CD4-positive, alpha-beta T cell treated with Interleukin-12 subunit alpha and Interleukin-12 subunit beta, for 1 hour (primary cell): ENCODE measurements around the gene C2orf72.
A peak's percentile ranks its signal among the peaks of the same experiment; 100 is the strongest.
"Not testable (repeated sequence)": the region's sequence is repeated elsewhere in the genome, so short reads cannot be mapped to it uniquely, and the experiment has no call there.

Experiments
- DNase-seq: peaks from one replicate; pipeline ENCODE4 v3.0.0-alpha.2; 2020

C2orf72 gene

DNA sequence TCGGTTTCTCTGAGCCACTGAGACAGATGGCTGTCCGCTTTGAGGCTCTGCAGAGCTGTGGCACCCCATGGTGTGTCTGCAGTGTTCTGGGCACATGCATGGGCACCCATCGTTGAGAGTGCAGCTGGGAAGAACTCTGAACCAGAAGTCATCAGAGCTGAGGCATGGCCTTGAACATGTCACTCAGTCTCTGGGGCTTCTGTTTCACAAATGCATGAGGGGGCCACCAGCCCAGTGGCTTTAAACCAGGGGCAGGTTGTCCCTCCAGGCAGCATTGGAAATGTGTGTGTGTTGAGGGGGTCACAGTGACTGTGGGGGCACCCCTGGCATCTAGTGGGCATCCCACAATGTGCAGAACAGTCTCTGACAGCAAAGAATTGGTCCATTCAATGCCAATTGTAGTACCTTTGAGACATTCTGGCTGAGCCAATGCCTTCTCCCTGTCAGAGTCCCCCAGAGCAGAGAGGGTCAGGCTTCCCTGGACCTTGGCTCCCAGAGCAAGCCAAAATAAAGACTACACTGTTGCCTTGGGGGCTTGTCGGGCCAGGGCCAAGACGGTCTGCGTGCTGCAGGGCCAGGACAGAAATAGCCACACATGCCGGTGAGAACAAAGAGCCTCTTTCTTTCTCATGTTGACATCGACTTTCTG lies 10.1 kb downstream of the C2orf72 start:
- no peak for DNase-seq

DNA sequence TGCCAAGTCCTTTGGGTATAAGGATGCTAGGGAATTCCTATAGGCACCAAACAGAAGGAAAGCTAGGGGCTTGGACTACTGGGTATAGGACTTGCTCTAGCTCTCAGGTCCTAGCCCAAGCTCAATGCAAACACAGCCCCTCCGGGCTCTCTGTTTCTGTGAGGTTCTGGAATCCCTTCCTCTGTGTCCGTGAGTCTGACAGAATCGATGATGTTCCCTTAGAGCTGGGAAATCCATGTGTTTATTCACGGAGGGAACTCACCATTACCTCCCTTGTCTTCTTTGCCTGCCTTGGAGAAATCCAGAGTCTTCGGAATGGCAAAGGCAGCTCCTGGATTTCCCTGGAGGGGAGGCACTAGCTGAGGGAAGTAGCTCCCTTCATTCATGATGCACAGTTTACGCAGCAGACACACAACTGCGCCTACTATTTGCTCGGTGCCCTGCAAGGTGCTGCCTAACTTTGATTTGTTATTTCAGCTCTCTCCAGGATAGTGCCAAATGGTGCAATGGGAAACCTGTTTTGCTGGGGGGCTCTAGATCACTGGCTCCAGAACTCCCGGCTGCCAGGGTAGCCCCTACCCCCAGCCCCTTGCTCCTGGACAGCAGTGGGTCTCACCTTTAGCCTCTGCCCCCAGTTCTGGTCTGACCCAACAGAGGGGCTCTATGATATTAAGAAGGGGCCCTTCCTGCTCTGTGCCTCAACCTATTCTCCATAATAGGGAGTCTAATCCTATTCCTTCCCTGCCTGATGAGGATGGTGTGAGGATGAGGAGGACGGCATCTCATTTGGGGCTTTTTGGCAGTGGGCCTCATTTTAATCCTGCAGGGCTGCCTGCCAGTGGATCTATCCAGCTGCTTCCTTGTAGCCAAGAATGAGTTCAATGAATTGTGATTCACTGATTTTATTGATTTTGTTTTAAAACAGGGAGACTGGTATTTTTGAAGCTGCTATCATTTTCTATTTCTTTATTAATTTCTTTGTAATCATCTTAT lies 10.9 kb downstream of the C2orf72 start:
- DNase-seq: no peak

- no peak for DNase-seq
Measured at GRCh38 chr2:231049286-231050017, 12.1 kb downstream of the C2orf72 start.

- no peak for DNase-seq
Measured at GRCh38 chr2:231050018-231050901, 12.9 kb downstream of the C2orf72 start.

- no peak for DNase-seq
Measured at GRCh38 chr2:231051116-231051515, 13.8 kb downstream of the C2orf72 start.

DNA sequence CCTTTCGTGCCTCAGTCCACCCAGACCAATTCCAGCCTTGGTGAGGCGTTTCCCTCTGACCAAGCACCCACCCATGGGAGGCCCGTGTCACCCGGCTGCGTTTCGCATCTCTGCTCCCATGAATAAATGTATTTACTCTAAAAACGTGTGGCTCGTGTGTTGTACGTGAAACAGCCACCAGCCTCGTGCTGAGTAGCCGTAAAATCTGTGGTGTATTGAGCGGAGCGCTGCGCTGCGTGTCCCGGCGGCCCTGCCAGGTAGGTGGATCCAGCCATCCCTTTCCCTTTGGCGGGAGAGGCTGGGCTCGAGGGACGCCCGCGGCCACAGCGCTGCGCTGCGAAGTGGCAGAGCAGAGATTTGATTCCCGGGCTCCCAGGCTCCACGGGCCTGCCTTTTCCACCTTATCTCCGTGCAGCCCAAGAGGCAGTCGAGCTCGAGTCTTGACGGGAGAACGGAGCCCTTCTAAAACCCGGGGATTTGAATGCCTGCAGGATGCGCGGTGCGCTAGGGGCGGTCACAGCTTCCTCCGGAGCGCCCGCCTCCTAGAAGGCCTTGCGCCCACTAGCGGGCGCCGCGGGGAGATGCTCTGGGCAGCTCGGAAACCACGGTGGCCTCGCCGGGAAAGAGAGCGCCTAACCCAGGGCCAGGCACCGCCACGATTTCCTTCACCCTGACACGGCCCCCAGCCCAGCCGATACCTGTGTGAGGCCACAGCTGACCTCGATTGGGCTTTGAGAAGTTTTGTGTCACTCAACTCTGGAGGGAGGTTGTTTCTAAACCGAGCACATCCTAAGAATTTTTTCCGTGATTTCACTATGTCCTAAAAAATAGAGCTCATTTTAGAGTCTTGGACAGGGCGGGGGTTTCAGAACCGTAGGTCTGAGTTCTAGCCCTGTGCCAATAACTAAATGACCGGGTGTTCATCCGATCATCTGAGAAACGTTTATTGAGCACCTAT lies 15.4 kb downstream of the C2orf72 start:
- DNase-seq: peak; percentile 86

GRCh38 chr2:231053846-231054245 lies 16.5 kb downstream of the C2orf72 start:
- DNase-seq: no peak

DNA sequence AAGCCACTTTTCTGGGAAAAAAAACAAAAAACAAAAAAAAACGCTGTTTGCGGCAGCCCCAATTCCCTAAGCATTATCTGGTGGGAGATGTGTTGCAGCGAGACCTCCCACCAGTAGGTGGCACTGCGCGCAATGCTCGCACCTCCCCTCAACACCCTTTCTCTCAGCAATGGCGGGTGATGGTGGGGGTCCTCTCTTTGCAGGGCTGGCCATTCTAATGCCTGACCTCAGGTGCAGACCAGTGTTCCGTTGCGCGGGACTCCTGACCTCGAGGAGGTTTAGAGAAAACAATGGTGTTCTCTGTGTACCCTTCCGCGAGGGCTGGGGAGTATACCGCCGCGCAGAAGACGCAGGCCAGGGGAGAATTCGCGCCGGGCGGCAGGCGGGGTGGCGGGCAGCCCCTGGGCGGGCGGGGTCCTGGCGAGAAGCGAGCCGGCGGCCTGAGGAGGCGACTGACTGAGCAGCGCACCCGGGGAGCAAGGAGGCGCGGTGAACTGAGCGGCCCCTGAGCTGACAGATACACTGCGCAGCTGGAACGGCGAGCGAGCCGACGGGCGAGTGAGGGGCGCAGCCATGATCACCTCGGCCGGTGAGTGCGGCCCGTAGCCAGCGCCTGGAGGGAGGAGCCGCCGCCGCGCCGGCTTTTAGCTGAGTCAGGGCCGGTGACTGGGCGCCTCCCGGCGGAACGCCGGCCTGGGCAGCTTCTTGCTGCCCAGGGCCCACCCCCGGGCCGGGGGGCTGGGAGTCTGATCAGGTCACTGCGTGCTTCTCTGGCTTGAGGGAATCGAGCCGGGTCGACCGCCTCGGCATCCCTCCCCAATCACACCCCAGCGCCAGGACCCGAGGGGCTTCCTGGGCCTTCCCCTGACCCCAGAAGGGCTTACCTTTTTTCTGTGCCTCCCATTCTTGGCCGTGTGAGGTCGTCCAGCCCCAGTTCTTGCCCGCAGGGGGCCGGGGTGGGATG lies 19.4 kb downstream of the C2orf72 start, which contains the start of gene PSMD1:
TSS of gene PSMD1 (plus strand) at position 415 of the 964 bp plus-strand sequence. CDS start at position 574, 159 bp downstream.
- DNase-seq: peak; percentile 95

DNA sequence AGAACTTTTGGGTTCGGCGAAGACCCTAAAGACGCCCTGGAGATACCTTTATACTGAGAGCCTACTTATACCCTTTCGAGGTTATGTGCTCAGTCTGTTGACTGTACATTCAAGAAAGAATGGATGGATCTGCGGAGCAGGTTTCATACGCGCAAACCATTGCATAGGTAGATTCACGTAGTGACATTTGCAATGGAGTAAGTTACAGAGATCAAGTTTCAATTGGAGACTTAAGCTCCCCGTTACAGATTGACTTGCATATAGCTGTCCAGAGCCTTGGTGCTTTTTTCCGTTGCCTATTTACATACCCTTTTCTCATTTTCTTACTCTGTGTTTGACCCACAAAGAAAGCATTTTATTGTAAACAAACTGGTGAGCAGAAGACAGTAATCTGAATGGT lies 20.3 kb downstream of the C2orf72 start:
- DNase-seq: no peak

GRCh38 chr2:231058761-231059550 lies 21.6 kb downstream of the C2orf72 start:
- DNase-seq: no peak

DNA sequence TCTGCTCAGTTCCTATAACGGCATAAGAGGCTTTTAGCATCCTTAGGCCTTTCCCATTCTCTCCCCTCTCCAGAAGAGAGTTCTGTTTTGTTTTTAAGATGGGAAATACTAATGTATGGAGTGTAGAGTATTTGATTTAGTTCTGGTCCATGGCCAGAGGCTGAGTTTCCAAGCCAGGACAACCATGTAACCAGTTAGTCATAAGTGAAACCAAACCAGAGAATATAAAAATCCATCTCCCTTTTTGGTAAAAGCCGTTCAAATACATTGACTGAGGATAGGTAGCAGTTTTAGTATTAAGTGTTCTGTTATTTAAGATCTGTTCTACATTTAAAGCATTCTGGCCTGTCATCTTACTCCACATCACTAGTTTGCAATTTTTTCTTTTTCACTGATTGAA lies 22.4 kb downstream of the C2orf72 start:
- DNase-seq: no peak

DNA sequence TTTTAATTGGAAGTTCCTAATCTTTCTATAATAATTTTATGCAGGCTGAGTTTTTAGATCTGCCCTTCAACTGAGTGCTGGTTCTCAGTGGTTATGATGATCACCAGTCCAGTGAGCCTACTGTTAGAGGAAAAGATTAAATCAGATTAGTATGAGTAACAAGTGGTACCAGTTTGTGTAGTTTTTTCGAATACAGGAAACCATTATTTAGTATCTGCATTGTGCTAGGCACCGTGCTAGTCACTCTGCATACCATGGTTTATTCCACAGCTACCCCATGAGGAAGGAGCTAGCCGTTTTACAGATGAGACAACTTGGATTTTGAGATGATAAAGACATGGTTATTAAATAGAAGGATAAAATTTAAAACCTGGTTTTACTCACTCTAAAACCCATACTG lies 25.5 kb downstream of the C2orf72 start:
- DNase-seq: no peak

GRCh38 chr2:231063347-231063746 lies 26.0 kb downstream of the C2orf72 start:
- DNase-seq: no peak

- no peak for DNase-seq
Measured at GRCh38 chr2:231065966-231066365, 28.6 kb downstream of the C2orf72 start.

GRCh38 chr2:231067531-231067930 lies 30.2 kb downstream of the C2orf72 start:
- DNase-seq: not testable (repeated sequence)

DNA sequence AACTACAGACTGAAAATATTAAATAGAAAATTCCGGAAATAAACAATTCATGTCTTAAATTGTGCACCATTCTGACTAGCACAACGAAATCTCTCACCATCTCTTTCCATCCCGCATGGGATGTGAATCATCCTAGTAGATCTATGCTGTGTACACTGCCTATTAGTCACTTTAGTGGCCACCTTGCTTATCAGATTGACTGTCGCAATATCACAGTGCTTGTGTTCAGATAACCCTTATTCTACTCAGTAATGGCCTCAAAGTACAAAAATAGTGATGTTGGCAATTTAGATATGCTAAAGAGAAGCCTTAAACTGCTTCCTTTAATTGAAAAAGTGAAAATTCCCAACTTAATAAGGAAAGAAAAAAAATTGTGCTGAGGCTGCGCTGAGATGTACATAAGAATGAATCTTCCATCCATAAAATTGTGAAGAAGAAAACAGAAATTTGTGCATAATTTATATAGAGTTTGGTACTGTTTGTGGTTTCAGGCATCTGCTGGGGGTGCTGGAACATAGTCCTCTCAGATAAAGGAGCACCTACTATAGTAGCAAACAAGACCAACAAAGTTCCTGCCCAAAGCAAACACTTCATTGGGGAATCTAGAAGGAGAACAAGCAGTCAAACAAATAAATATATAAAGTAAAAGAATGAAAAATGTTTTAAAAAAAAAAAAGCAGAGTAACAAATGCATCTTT lies 31.4 kb downstream of the C2orf72 start:
- DNase-seq: no peak

- no peak for DNase-seq
Measured at GRCh38 chr2:231069379-231070054, 32.2 kb downstream of the C2orf72 start.

GRCh38 chr2:231084565-231084964 lies 47.2 kb downstream of the C2orf72 start:
- no peak for DNase-seq
